Measurements from ENCODE around the gene SBDS.
A peak's percentile ranks its signal among the peaks of the same experiment; 100 is the strongest.
"Not testable (repeated sequence)": the region's sequence is repeated elsewhere in the genome, so short reads cannot be mapped to it uniquely, and the experiment has no call there.

DNA sequence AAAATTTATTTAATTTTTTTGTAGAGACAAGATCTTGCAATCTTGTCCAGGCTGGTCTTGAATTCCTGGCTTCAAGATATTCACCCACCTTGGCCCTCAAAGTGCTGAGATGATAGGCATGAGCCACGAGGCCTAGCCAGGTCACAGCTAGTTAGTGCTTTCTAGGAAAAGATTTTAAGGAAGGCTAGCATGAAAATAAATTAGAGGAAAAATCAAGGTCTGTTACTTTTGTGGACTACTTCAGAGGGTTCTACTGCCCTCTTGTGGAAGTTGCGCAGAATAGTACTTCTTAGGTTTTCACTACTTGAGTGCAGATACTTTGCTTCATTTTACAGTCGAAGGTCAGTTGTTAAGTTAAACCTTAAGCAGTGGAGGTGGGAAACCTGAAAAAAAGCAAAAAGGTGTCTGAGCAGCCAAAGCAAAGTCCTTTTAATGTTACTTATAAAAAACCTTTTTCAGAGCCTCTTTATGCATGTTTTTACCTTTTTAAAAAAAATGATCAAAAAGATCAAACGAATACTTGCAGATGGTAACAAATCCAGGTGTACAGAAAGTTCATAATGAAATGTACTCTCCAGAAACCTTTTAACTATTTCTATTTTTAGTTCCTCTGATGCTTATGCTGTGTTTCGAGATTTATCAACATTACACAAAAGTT is 5.3 kb upstream of the SBDS start:
- TF ChIP-seq, protein P1, sequence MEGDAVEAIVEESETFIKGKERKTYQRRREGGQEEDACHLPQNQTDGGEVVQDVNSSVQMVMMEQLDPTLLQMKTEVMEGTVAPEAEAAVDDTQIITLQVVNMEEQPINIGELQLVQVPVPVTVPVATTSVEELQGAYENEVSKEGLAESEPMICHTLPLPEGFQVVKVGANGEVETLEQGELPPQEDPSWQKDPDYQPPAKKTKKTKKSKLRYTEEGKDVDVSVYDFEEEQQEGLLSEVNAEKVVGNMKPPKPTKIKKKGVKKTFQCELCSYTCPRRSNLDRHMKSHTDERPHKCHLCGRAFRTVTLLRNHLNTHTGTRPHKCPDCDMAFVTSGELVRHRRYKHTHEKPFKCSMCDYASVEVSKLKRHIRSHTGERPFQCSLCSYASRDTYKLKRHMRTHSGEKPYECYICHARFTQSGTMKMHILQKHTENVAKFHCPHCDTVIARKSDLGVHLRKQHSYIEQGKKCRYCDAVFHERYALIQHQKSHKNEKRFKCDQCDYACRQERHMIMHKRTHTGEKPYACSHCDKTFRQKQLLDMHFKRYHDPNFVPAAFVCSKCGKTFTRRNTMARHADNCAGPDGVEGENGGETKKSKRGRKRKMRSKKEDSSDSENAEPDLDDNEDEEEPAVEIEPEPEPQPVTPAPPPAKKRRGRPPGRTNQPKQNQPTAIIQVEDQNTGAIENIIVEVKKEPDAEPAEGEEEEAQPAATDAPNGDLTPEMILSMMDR (IDR thresholded peaks at IDR 0.05) = peak; percentile 37
- TF ChIP-seq, protein P2, sequence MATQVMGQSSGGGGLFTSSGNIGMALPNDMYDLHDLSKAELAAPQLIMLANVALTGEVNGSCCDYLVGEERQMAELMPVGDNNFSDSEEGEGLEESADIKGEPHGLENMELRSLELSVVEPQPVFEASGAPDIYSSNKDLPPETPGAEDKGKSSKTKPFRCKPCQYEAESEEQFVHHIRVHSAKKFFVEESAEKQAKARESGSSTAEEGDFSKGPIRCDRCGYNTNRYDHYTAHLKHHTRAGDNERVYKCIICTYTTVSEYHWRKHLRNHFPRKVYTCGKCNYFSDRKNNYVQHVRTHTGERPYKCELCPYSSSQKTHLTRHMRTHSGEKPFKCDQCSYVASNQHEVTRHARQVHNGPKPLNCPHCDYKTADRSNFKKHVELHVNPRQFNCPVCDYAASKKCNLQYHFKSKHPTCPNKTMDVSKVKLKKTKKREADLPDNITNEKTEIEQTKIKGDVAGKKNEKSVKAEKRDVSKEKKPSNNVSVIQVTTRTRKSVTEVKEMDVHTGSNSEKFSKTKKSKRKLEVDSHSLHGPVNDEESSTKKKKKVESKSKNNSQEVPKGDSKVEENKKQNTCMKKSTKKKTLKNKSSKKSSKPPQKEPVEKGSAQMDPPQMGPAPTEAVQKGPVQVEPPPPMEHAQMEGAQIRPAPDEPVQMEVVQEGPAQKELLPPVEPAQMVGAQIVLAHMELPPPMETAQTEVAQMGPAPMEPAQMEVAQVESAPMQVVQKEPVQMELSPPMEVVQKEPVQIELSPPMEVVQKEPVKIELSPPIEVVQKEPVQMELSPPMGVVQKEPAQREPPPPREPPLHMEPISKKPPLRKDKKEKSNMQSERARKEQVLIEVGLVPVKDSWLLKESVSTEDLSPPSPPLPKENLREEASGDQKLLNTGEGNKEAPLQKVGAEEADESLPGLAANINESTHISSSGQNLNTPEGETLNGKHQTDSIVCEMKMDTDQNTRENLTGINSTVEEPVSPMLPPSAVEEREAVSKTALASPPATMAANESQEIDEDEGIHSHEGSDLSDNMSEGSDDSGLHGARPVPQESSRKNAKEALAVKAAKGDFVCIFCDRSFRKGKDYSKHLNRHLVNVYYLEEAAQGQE (IDR thresholded peaks at IDR 0.05) = not testable (repeated sequence)
- not testable (repeated sequence) for TF ChIP-seq MAZ (IDR thresholded peaks at IDR 0.05; ENCODE audit: borderline replicate concordance, low read depth, low read length); BHLHE40 (IDR thresholded peaks at IDR 0.05; ENCODE audit: low read depth, low read length); RCOR1 (IDR thresholded peaks at IDR 0.05; ENCODE audit: low read depth, low read length); PHF8 (IDR thresholded peaks at IDR 0.05; ENCODE audit: borderline replicate concordance, low read depth); CHD2 (IDR thresholded peaks at IDR 0.05; ENCODE audit: low read length, partially characterized antibody); POLR2A (IDR thresholded peaks at IDR 0.05; ENCODE audit: low read length); FOSB (CRISPR knock-in tag; IDR thresholded peaks at IDR 0.05); CBX2 (IDR thresholded peaks at IDR 0.05; ENCODE audit: borderline replicate concordance, low read depth); EP300 (IDR thresholded peaks at IDR 0.05)
- TF ChIP-seq, protein P3, sequence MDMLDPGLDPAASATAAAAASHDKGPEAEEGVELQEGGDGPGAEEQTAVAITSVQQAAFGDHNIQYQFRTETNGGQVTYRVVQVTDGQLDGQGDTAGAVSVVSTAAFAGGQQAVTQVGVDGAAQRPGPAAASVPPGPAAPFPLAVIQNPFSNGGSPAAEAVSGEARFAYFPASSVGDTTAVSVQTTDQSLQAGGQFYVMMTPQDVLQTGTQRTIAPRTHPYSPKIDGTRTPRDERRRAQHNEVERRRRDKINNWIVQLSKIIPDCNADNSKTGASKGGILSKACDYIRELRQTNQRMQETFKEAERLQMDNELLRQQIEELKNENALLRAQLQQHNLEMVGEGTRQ (IDR thresholded peaks at IDR 0.05) = not testable (repeated sequence)

Measured in A549 (cell line).